Esophagus mucosa (tissue), 1 donor: Measurements from ENCODE around the gene USP5. TPM values are rescaled to one million over a fixed set of nuclear protein-coding genes. Genes with fewer than 3 reads are reported as not detected.
A peak's percentile ranks its signal among the peaks of the same experiment; 100 is the strongest.

Source experiments
- ATAC-seq: fragments of 200-7000 bp; cut with Tn5 transposase; one replicate; pipeline ENCODE4 v1.9.1; 2020
- total RNA-seq: library from RNA; stranded (reverse); gene quantifications from one replicate; pipeline ENCODE4 v1.2.4, GENCODE V29; 2023
- donor health status: DM: yes; HTN: yes; CAD: no.

The USP5 gene
- total RNA-seq, result 91.1 TPM

- ATAC-seq, result peak; percentile 89
Measured at GRCh38 chr12:6851921-6852650, at the start of gene USP5. TSS of gene USP5 (plus strand) at chr12:6852150. CDS start at chr12:6852180, 30 bp downstream.

- ATAC-seq, result no peak
Measured at GRCh38 chr12:6807170-6807569, 44.8 kb upstream of the USP5 start.

GRCh38 chr12:6809056-6809455 is 42.9 kb upstream of the USP5 start:
- no peak for ATAC-seq

- no peak for ATAC-seq
Measured at GRCh38 chr12:6810758-6811157, 41.2 kb upstream of the USP5 start.

GRCh38 chr12:6813363-6813762 is 38.6 kb upstream of the USP5 start:
- no peak for ATAC-seq

GRCh38 chr12:6816598-6816997 is 35.4 kb upstream of the USP5 start:
- no peak for ATAC-seq

- no peak for ATAC-seq
Measured at GRCh38 chr12:6817098-6817497, 34.9 kb upstream of the USP5 start.

- ATAC-seq, result no peak
Measured at GRCh38 chr12:6817662-6818157, 34.2 kb upstream of the USP5 start.

GRCh38 chr12:6818222-6818621 is 33.7 kb upstream of the USP5 start:
- ATAC-seq, result no peak

GRCh38 chr12:6818645-6819044 is 33.3 kb upstream of the USP5 start:
- no peak for ATAC-seq

- no peak for ATAC-seq
Measured at GRCh38 chr12:6819106-6820030, 32.6 kb upstream of the USP5 start.

- no peak for ATAC-seq
Measured at GRCh38 chr12:6820166-6820565, 31.8 kb upstream of the USP5 start.

GRCh38 chr12:6821591-6822425 is 30.1 kb upstream of the USP5 start, which contains the start of gene GPR162:
TSS of gene GPR162 (plus strand) at chr12:6821821. CDS start at chr12:6823899, 2,078 bp downstream.
- no peak for ATAC-seq

- ATAC-seq, result no peak
Measured at GRCh38 chr12:6822426-6823135, 29.4 kb upstream of the USP5 start.

- ATAC-seq, result no peak
Measured at GRCh38 chr12:6823182-6824084, 28.5 kb upstream of the USP5 start.

GRCh38 chr12:6824085-6824775 is 27.7 kb upstream of the USP5 start:
- ATAC-seq, result no peak

GRCh38 chr12:6824901-6825381 is 27.0 kb upstream of the USP5 start:
- no peak for ATAC-seq

GRCh38 chr12:6825398-6826124 is 26.4 kb upstream of the USP5 start:
- peak; percentile 78 for ATAC-seq

- ATAC-seq, result no peak
Measured at GRCh38 chr12:6826125-6826733, 25.7 kb upstream of the USP5 start.
